A549 (cell line): Measurements from ENCODE around the gene MMD. TPM values are rescaled to one million over a fixed set of nuclear protein-coding genes. Genes with fewer than 3 reads are reported as not detected.

Experiments used
- ATAC-seq, 2 experiments: fragments of 200-7000 bp in 1 of 2; fragments of >200 bp in 1 of 2; cut with Nextera tagmentation in 1 of 2; cut with Tn5 transposase in 1 of 2; 3 replicates each; pipeline versions ENCODE4 v1.8.0 to v1.9.1; 2018 to 2020; ENCODE audit warnings: mild to moderate bottlenecking in 1 of 2, moderate library complexity in 1 of 2
- CTCF ChIA-PET: fragments of 300-600 bp; sonication (Branson Sonifier 250); formaldehyde crosslinking; extraction: SDS; loops from one replicate; lab custom pipeline; 2021; ENCODE audit warnings: antibody characterized with exemption, inconsistent platforms; lab: Yijun Ruan, JAX
- POLR2A ChIA-PET: fragments of 350-600 bp; formaldehyde crosslinking; extraction: SDS; loops from one replicate; lab custom pipeline; 2021; ENCODE audit warnings: antibody characterized with exemption, inconsistent platforms; lab: Yijun Ruan, JAX
- DNase-seq, 2 experiments: peaks; one replicate each; pipeline versions ENCODE4 v3.0.0 to v3.0.0-alpha.2; 2011 to 2016; ENCODE audit warnings: low read depth in 1 of 2, low spot score in 1 of 2
- FAIRE-seq: peaks from 2 replicates; lab custom pipeline; 2011; peaks lifted over from hg19 to GRCh38; lab: Jason Lieb, UNC
- H3K27ac ChIP-seq, 2 experiments: fragments of >200 bp; sonication (Bioruptor Twin); formaldehyde crosslinking; 3 replicates each; pipeline ENCODE4 v1.5.1; 2016 to 2017
- H3K4me1 ChIP-seq: fragments of >200 bp; sonication (Bioruptor Twin); formaldehyde crosslinking; 3 replicates; pipeline ENCODE4 v1.6.1; 2016
- H3K4me2 ChIP-seq: fragments of >200 bp; sonication (Bioruptor Twin); formaldehyde crosslinking; 3 replicates; pipeline ENCODE4 v1.6.1; 2016
- H3K4me3 ChIP-seq: fragments of >200 bp; sonication (Bioruptor Twin); formaldehyde crosslinking; 3 replicates; pipeline ENCODE4 v1.5.1; 2016
- H3K9me3 ChIP-seq: fragments of >200 bp; sonication (Bioruptor Twin); formaldehyde crosslinking; 3 replicates; pipeline ENCODE4 v1.6.1; 2016
- ATOH8 ChIP-seq: fragments of 250-450 bp; sonication (Bioruptor Pico); IDR thresholded peaks from 2 replicates; pipeline ENCODE4 v1.5.0; 2020; ENCODE audit warnings: low read depth, mild to moderate bottlenecking, moderate library complexity
- CBX2 ChIP-seq: fragments of 200-600 bp; sonication (generic); IDR thresholded peaks from 2 replicates; pipeline ENCODE4 v1.6.1; 2016; ENCODE audit warnings: low read depth, mild to moderate bottlenecking, borderline replicate concordance
- CBX8 ChIP-seq: fragments of 200-600 bp; sonication (generic); IDR thresholded peaks from 2 replicates; pipeline ENCODE4 v1.6.1; 2016
- CTCF ChIP-seq: fragments of >200 bp; sonication (Bioruptor Twin); formaldehyde crosslinking; IDR thresholded peaks from 3 replicates; pipeline ENCODE4 v1.5.1; 2016
- EHF ChIP-seq: fragments of 250-450 bp; sonication (Bioruptor Pico); IDR thresholded peaks from 2 replicates; pipeline ENCODE4 v1.5.0; 2020; ENCODE audit warnings: mild to moderate bottlenecking
- EHMT2 ChIP-seq: fragments of 200-600 bp; sonication (generic); IDR thresholded peaks from 2 replicates; pipeline ENCODE4 v1.6.1; 2016; ENCODE audit warnings: antibody characterized with exemption, low read depth, mild to moderate bottlenecking, moderate library complexity
- EP300 ChIP-seq, 2 experiments: fragments of >200 bp; sonication (Bioruptor Twin); formaldehyde crosslinking; IDR thresholded peaks; 2 replicates in 1 of 2; 3 replicates in 1 of 2; pipeline ENCODE4 v1.6.1; 2016 to 2017
- ESRRA ChIP-seq: fragments of 150-350 bp; IDR thresholded peaks from 2 replicates; pipeline ENCODE4 v1.6.1; 2014; ENCODE audit warnings: mild to moderate bottlenecking, low read length, borderline replicate concordance
- FOSL2 ChIP-seq, 2 experiments: fragments of 450-650 bp in 1 of 2; fragments of >200 bp in 1 of 2; sonication (Bioruptor Twin) in 1 of 2; formaldehyde crosslinking; IDR thresholded peaks; 2 replicates each; pipeline versions ENCODE4 v1.5.0 to v1.6.1; 2016 to 2020; ENCODE audit warnings: mild to moderate bottlenecking in 1 of 2, moderate library complexity in 1 of 2
- FOXS1 ChIP-seq: fragments of 250-450 bp; sonication (Bioruptor Pico); IDR thresholded peaks from 2 replicates; pipeline ENCODE4 v1.5.0; 2020; ENCODE audit warnings: mild to moderate bottlenecking, moderate library complexity
- GATA3 ChIP-seq: IDR thresholded peaks from 2 replicates; pipeline ENCODE4 v1.6.1; 2012; ENCODE audit warnings: borderline replicate concordance
- HDAC2 ChIP-seq: fragments of 200-600 bp; sonication (generic); IDR thresholded peaks from 2 replicates; pipeline ENCODE4 v1.6.1; 2016
- HEYL ChIP-seq: fragments of 250-450 bp; sonication (Bioruptor Pico); IDR thresholded peaks from 2 replicates; pipeline ENCODE4 v1.8.0; 2021; ENCODE audit warnings: mild to moderate bottlenecking, moderate library complexity
- HOXB5 ChIP-seq: fragments of 250-450 bp; sonication (Bioruptor Pico); IDR thresholded peaks from 2 replicates; pipeline ENCODE4 v1.5.0; 2020; ENCODE audit warnings: mild to moderate bottlenecking, moderate library complexity
- JUNB ChIP-seq: fragments of >200 bp; sonication (Bioruptor Twin); formaldehyde crosslinking; IDR thresholded peaks from 2 replicates; pipeline ENCODE4 v1.6.1; 2016
- MAFK ChIP-seq: fragments of 450-650 bp; IDR thresholded peaks from 2 replicates; pipeline ENCODE4 v1.6.1; 2014; ENCODE audit not compliant: partially characterized antibody
- MAZ ChIP-seq: fragments of 150-350 bp; IDR thresholded peaks from 2 replicates; pipeline ENCODE4 v1.6.1; 2014; ENCODE audit warnings: antibody characterized with exemption, low read depth, low read length, borderline replicate concordance
- MYC ChIP-seq: IDR thresholded peaks from 2 replicates; pipeline ENCODE4 v1.6.1; 2012; ENCODE audit warnings: mild to moderate bottlenecking, inconsistent platforms, low read length, improper control_type of control experiment, borderline replicate concordance
- PHF8 ChIP-seq: fragments of 200-600 bp; sonication (generic); IDR thresholded peaks from 2 replicates; pipeline ENCODE4 v1.6.1; 2016; ENCODE audit warnings: low read depth, mild to moderate bottlenecking, antibody characterized with exemption, moderate library complexity, borderline replicate concordance
- POLR2AphosphoS2 ChIP-seq: conservative IDR thresholded peaks from 2 replicates; pipeline ENCODE4 v1.6.1; 2012; ENCODE audit warnings: low read length, improper control_type of control experiment, inconsistent platforms
- RAD21 ChIP-seq, 2 experiments: fragments of >200 bp in 1 of 2; sonication (Bioruptor Twin) in 1 of 2; formaldehyde crosslinking in 1 of 2; IDR thresholded peaks in 1 of 2; conservative IDR thresholded peaks in 1 of 2; 2 replicates in 1 of 2; 3 replicates in 1 of 2; pipeline ENCODE4 v1.6.1; 2012 to 2018; ENCODE audit warnings: inconsistent platforms in 1 of 2
- RCOR1 ChIP-seq: fragments of 150-350 bp; IDR thresholded peaks from 2 replicates; pipeline ENCODE4 v1.6.1; 2014; ENCODE audit warnings: antibody characterized with exemption, low read length, low read depth
- SMC3 ChIP-seq: fragments of >200 bp; sonication (Bioruptor Twin); formaldehyde crosslinking; IDR thresholded peaks from 3 replicates; pipeline ENCODE4 v1.6.1; 2018; ENCODE audit warnings: inconsistent platforms
- SREBF2 ChIP-seq: fragments of 450-650 bp; IDR thresholded peaks from 2 replicates; pipeline ENCODE4 v1.6.1; 2014; ENCODE audit warnings: mild to moderate bottlenecking, moderate library complexity
- ZNF302 ChIP-seq: fragments of 250-450 bp; sonication (Bioruptor Pico); IDR thresholded peaks from 2 replicates; pipeline ENCODE4 v1.9.0; 2021; ENCODE audit warnings: inconsistent platforms, mild to moderate bottlenecking, moderate library complexity
- ZSCAN20 ChIP-seq: fragments of 250-450 bp; sonication (Bioruptor Pico); IDR thresholded peaks from 2 replicates; pipeline ENCODE4 v1.8.0; 2022; ENCODE audit warnings: mild to moderate bottlenecking, moderate library complexity
- WGBS: methylation state at CpG from one replicate; pipeline ENCODE4 v1.1.6; 2017; ENCODE audit errors: missing lambda C conversion rate; 5-methylcytosine and 5-hydroxymethylcytosine counted together
- polyA plus RNA-seq, 4 experiments: library from polyadenylated mRNA; depleted of rRNA in 3 of 4; stranded (reverse); fragments of >200 nt; fragmentation: RNase III in 1 of 4; extraction: RNeasy Plus Mini Kit Qiagen cat#74134 plus additional on column Dnase treatment in 1 of 4; gene quantifications; 2 replicates in 3 of 4; 3 replicates in 1 of 4; pipeline ENCODE4 v1.2.3, GENCODE V29; 2011 to 2017
- TF ChIP-seq, protein P1 (sequence below): IDR thresholded peaks from 2 replicates; pipeline ENCODE4 v1.6.1; 2012
- TF ChIP-seq, protein P2 (sequence below): fragments of >200 bp; sonication (Bioruptor Twin); formaldehyde crosslinking; IDR thresholded peaks from 2 replicates; pipeline ENCODE4 v1.6.1; 2016

The MMD gene
- polyA plus RNA-seq, 2 of the 4 experiments (the other 2 are of a cell fraction): 22.5 to 54.7 TPM

DNA sequence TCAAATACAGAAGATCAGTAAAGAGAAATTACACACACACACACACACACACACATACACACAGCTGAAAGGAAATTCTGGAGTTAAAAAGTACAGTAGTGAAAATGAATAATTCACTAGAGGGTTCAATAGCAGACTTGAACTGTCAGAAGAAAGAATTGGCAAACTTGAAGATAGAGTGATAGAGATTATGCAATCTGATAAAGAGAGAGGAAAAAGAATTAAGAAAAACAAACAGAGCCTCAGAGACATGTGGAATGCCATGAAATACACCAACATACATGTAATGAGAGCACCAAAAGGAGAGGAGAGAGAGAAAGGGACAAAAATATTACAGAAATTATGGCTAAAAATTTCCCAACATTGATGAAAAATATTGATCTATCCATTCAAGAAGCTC, 60.7 kb downstream of the MMD start:
- CTCF ChIA-PET: interaction anchor here (0.7 to 9.7 kb wide), 7 partner anchors 9 to 166 kb away, joined by 3 to 125 read pairs (median 3); partner anchors contain the start of gene SMIM36
- Histone ChIP-seq H3K4me2 (no peak overlapping the region), H3K9me3 (peaks cover 10% of the 10 kb centered on the region; the same call in 1 of the 3 replicates), H3K4me1 (no peaks in the 10 kb centered on the region)
- TF ChIP-seq SREBF2: no peak
- TF ChIP-seq RCOR1: no peak
- no peak for TF ChIP-seq MAZ
- no peak for TF ChIP-seq MYC
- TF ChIP-seq SMC3: no peak
- no peak for TF ChIP-seq POLR2AphosphoS2
- TF ChIP-seq ZNF302 (CRISPR knock-in tag): no peak
- TF ChIP-seq PHF8: no peak
- TF ChIP-seq ESRRA: no peak
- TF ChIP-seq HEYL (CRISPR knock-in tag): no peak
- no peak for TF ChIP-seq HOXB5
- TF ChIP-seq, protein P1, sequence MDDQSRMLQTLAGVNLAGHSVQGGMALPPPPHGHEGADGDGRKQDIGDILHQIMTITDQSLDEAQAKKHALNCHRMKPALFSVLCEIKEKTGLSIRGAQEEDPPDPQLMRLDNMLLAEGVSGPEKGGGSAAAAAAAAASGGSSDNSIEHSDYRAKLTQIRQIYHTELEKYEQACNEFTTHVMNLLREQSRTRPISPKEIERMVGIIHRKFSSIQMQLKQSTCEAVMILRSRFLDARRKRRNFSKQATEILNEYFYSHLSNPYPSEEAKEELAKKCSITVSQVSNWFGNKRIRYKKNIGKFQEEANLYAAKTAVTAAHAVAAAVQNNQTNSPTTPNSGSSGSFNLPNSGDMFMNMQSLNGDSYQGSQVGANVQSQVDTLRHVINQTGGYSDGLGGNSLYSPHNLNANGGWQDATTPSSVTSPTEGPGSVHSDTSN: no peak
- no peak for TF ChIP-seq RAD21 (conservative IDR thresholded peaks at IDR 0.05 in 1 of 2, IDR thresholded peaks at IDR 0.05 in 1 of 2)
- no peak for TF ChIP-seq EHF
- TF ChIP-seq EHMT2: no peak
- no peak for TF ChIP-seq ZSCAN20
- TF ChIP-seq, all 56 proteins: peak for 0
- POLR2A ChIA-PET: no interaction called here
- no peak for FAIRE-seq
- Histone ChIP-seq H3K4me3 (no peak overlapping the region), H3K27ac (no peak overlapping the region)
- ATAC-seq: no peak
- no peak for DNase-seq

- H3K4me1 ChIP-seq: no peaks in the 10 kb centered on the region
- H3K4me3 ChIP-seq: no peak overlapping the region
- POLR2A ChIA-PET: no interaction called here
- DNase-seq: peak; percentile 86 to 88
- peak overlapping the region; percentile 29 to 33; a peak in 3 of 6 replicates for H3K27ac ChIP-seq
- 20% methylated on average over 3 of the region's 3 CpGs for WGBS
- H3K9me3 ChIP-seq: peaks cover 13% of the 10 kb centered on the region; the same call in 1 of the 3 replicates
- peak; percentile 99 for FAIRE-seq
- CTCF ChIA-PET: interaction anchor here (0.6 to 9.7 kb wide), 52 partner anchors 9 to 387 kb away, joined by 3 to 125 read pairs (median 4); partner anchors contain the start of gene SMIM36
- TF ChIP-seq SMC3 (peak; percentile 83), RAD21 (conservative IDR thresholded peaks at IDR 0.05 in 1 of 2, IDR thresholded peaks at IDR 0.05 in 1 of 2) (peak; percentile 78 to 81), FOSL2 (IDR thresholded peaks at IDR 0.05) (no peak), FOSL2 (CRISPR knock-in tag; IDR thresholded peaks at IDR 0.05) (peak; percentile 37), SREBF2 (no peak), CTCF (peak; percentile 82)
- ATAC-seq: peak; percentile 100
- H3K4me2 ChIP-seq: no peak overlapping the region
Measured at GRCh38 chr17:55356434-55357328, 65.0 kb downstream of the MMD start.

- Histone ChIP-seq H3K4me3 (no peak overlapping the region), H3K27ac (no peak overlapping the region), H3K9me3 (0 out of 3 replicates have a peak, but pooled peaks cover 3% of the 10 kb centered on the region), H3K4me2 (no peak overlapping the region), H3K4me1 (no peaks in the 10 kb centered on the region)
- FAIRE-seq (no peak), ATAC-seq (no peak), DNase-seq (no peak)
- ChIA-PET CTCF (interaction anchor here (0.6 to 9.7 kb wide), 14 partner anchors 8 to 362 kb away, joined by 3 to 125 read pairs (median 11); partner anchors contain the start of gene SMIM36), POLR2A (no interaction called here)
- 99% methylated on average over 2 of the region's 2 CpGs for WGBS
- TF ChIP-seq CBX8: no peak
- TF ChIP-seq EP300 (IDR thresholded peaks at IDR 0.05): no peak
- no peak for TF ChIP-seq ATOH8 (CRISPR knock-in tag)
- no peak for TF ChIP-seq MAFK
- TF ChIP-seq, protein P2, sequence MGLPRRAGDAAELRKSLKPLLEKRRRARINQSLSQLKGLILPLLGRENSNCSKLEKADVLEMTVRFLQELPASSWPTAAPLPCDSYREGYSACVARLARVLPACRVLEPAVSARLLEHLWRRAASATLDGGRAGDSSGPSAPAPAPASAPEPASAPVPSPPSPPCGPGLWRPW: no peak
- TF ChIP-seq CBX2: no peak
- no peak for TF ChIP-seq FOXS1 (CRISPR knock-in tag)
- TF ChIP-seq HDAC2: no peak
- TF ChIP-seq FOSL2 (IDR thresholded peaks at IDR 0.05): no peak
- TF ChIP-seq FOSL2 (CRISPR knock-in tag; IDR thresholded peaks at IDR 0.05): no peak
- no peak for TF ChIP-seq GATA3
- no peak for TF ChIP-seq JUNB
- no peak for TF ChIP-seq EHMT2
Measured at GRCh38 chr17:55354941-55355340, 66.7 kb downstream of the MMD start.
